GM18870 (cell line): ENCODE measurements around the gene C1R.
"Not testable (repeated sequence)": the region's sequence is repeated elsewhere in the genome, so short reads cannot be mapped to it uniquely, and the experiment has no call there.

Experiments used
- ATAC-seq: cut with Tn5 transposase; IDR thresholded peaks from one replicate; pipeline ENCODE4 v1.9.1; 2021; ENCODE audit warnings: moderate library complexity; ENCODE audit not compliant: unreplicated experiment

The C1R gene

DNA sequence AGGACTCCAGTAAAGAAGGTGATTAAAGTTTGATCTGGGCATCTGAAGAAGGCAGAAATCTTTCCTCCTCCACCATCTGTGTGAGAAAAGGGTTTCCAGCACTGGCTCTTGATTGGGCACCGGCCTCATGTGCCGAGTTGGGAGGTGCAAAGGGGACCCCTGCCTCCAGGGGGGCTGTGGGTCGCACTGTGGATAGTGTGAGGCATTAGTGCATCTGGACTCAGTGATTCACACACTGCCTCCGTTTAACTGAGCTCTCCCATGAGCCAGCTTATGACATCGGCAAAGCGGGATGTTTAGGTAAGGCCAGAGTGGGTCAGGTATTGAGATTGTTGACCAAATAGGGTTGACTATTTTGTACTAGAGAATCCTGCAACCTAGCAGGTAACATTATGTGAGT lies 22.9 kb downstream of the C1R start:
- no peak for ATAC-seq

DNA sequence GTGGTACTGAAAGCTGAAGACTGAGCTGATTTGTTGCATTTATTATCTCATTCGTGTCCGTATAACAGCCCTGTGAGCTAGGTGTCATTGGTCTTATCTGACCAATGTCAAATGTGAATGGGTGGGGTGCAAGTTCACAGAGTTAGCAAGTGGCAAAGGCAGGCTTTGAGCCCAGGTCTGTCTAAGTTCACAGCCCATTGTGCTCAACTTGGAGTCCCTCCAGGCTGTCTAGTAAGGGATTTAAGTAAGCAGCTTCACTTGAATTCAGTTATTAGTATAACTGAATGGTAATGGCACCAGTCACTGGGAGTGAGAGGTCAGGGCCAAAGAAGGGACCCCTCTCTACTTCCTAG lies 23.3 kb downstream of the C1R start:
- ATAC-seq = no peak

DNA sequence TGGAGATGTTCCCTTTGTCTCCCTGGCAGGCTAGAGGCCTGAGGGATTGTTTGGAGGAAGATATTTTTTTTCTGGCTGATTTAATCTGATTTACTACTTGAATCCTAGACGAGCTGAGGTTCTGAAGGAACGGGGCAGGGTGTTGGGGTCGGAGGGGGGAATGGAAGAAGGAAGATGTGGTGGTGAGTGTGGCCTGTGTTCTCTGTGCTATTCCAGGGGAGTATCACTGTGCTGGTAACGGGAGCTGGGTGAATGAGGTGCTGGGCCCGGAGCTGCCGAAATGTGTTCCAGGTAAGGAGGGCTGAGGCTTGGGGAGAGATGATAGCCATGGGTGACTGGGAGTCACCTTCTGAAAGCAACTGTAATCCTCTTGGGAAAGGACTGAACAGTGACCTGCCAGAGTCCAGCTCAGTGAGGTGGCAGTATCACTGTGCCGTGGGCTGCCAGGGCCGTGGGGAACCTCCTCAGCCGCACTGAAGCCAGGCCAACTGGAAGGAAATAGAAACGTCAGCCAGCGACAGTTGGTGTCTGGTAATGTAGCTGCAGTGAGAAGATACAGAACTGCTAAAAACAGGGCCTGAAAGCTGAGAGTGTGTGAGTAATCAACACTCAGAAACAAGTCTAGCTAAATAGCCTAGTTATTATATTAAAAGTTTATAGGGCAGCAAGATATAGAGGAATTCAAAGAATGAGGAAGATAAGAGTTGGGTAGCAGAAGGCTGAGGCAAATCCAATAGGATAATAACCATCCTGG lies 23.8 kb downstream of the C1R start:
- no peak for ATAC-seq

DNA sequence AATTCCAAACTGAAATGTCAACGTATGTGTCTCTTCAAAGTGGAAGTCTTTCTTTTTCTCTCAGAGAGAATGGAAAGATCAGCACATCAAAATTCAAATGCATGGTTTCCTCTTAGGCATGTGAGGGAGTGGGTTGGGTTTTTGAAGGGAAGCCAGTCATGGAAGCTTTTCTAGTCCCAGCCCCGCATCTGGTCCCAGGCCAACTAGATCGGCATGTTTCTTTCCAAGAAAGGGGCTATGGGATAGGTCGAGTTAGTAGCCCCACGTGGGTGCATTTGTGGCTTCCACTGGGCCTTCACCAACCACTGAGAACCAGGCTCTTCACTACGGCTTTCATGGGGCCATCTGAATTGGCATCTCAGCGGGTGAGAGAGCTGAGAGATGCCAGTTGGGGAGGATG lies 25.1 kb downstream of the C1R start:
- no peak for ATAC-seq

DNA sequence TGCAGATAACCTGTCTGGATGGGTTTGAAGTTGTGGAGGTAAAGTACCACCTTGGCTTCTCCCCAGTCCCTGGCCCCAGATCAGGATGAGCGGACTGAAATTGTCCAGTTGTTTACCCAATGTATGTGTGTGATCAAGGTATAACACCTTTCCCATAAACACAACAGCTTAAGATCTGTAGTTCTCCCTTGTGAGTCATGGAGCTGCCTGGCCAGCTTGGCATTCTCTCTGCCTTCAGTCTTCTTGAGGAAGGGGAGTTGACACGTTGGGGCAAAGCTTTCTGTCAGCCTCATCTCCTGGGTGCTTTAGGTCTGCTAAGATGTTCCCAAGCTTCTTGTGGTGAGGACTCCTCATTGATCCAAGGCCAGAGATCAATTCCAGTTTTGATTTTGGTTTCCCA lies 25.6 kb downstream of the C1R start:
- no peak for ATAC-seq

DNA sequence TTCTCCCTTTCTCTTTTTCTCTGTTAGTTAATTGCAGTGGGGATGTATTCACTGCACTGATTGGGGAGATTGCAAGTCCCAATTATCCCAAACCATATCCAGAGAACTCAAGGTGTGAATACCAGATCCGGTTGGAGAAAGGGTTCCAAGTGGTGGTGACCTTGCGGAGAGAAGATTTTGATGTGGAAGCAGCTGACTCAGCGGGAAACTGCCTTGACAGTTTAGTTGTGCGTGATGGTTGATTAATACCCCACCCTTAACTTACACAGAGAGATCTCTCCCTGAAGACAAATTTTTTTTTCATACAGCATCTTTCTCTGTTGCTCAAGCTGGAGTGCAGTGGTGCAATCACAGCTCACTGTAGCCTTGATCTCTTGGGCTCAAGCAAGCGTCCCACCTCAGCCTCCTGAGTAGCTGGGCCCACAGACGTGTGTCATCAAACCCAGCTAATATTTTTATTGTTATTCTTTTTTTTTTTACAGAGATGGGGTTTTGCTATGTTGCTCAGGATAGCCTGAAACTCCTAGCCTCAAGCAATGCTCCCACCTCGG lies 27.1 kb downstream of the C1R start:
- no peak for ATAC-seq

DNA sequence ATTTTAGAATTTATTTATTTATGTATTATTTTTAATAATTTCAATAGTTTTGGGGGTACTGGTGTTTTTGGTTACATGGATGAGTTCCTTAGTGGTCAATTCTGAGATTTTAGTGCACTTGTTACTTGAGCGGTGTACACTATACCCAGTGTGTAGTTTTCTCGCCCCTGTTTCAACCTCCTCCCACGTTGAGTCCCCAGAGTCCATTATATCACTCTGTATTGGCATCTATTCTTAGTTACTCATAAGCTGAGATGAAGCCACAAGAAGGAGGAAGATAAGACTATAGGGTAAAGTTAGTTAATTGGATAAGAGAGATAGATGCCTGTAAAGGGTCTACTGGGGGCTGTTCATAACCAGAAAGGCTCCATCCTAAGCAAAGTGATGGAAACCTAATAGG lies 27.7 kb downstream of the C1R start:
- no peak for ATAC-seq

DNA sequence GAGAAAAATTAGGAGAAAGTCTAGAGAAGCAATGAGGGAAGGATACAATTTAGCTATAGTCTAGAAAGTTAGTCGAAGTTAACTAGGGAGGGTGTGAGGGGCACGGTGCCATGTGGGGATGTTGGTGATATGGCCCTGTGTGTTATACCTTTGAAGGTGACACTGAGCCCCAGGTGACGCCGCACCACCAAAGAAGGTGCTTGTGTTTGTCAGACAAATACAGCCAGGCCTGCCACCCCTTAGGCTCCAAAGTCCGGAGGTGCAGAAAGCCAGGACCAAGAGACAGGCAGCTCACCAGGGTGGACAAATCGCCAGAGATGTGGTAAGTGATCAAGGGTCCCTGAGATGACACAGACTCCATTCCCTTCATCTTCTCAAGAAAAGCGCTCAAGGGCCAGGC lies 30.6 kb downstream of the C1R start:
- ATAC-seq = no peak

DNA sequence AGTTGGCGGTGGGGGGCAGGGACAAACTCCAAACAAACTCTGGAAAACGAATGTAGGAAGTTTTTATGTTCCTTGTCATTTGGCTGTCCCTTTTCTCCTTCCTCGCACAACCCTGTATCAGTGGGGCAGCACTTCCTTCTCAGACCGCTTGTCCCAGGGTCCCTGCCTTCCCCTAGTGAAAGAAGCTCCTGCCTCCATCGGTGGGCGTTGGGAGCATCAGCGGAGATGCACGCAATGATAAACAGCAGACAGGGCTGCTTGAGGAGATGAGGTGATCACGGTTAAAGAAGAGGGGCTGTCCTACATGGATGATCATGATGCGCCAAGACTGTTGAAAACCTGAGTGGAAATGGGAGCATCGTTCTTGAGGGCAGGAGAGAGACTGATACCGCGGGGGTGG lies 31.1 kb downstream of the C1R start:
- ATAC-seq = no peak

DNA sequence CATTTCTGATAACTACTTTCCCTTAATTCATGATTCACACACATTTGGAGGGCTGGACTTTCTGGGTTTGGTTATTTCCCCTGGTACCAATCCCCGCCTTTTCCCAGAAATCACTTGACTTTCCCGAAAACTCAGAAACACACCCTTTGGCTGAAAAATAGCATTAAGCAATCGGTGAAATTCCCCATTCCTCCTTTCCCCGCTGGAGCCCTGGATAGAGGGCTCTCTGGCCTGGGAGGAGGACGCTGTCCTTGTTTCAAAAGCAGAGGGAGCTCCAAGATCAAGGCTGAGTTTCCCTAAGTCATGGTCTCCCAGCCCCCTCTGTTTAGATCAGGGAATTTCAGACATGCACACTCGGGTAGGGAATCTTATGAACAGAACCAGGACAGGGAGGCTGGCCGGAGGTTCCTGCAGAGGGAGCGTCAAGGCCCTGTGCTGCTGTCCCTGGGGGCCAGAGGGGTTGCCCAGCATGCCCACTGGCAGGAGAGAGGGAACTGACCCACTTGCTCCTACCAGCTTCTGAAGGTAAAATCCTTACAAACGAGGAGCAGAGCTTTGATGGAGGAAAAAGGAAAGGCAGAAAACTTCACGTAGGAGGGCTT lies 31.8 kb downstream of the C1R start, which contains the start of gene C1S:
C1S (plus strand) TSS at position 366 of the 602 bp plus-strand sequence. CDS start 1,195 bp downstream, outside the sequence.
- no peak for ATAC-seq

DNA sequence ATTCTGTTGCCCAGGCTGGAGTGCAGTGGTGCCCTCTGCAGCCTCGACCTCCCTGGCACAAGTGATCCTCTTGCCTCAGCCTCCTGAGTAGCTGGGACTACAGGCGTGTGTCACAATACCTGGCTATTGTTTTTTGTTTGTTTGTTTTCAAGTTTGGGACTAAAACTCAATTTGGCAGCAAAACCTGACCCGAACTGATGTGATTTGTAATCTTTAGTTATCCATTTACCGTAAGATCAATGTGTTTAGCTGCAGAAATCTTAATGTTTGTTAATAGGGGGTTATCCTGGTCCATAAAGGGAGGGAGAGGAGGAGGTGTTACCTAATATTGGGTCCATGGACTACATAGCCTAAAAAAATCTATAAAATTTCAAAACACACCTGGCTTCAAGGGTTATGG lies 32.5 kb downstream of the C1R start:
- ATAC-seq = no peak

DNA sequence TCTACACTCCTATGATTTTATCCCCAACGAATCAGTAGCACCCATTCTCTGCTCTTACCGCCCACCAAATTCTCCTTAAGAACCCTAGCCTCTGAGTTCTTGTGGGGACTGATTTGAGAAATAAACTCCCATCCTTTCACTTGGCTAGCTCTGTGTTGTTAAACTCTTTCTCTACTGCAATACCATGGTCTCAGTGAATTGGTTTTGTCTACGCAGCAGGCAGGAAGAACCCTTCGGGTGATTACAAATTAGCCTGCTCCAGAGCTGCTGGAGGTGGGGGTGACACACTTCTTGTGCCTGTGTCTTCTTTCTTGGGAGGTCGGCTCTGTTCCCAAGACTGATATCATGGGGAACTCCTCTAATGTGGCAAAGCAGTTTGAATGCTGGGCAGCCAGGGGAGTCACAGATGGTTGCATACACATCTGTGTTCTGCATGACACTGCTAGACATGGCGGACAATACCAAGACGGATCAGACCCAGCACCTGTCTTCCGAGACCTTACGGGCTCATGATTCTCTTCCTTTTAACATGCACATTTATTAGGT lies 33.3 kb downstream of the C1R start:
- ATAC-seq = no peak

DNA sequence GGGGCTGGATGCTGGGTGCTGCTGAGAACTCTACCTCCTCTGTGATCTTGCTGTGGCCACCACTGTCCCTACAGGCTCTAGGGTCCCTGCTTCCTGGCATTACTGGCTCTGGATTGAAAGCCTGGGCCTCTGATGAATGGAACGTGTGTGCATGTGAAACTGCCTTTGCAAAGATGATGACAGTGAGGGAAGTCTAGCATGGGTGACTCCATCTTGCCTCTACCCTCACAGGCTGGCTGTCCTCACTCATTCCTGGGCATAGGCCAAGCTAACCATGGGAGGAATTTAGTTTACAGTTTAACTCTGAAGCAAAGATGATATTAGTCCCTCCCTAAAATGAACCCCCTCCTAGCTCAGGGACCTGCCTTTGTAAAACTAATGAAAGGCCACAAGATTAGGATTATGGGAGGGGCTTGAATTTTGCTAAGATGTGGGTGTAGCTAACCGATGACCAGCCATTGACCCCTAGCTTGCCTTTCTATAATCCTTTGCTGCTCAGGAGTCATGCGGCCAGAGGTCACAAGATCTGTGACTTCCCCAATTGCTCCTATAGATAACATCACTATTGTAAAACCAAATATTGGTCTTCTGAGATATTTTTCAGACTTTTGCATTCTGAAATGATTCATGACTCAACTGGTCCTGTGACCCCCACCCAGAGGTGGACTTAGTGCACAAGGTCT lies 33.9 kb downstream of the C1R start:
- ATAC-seq = no peak

DNA sequence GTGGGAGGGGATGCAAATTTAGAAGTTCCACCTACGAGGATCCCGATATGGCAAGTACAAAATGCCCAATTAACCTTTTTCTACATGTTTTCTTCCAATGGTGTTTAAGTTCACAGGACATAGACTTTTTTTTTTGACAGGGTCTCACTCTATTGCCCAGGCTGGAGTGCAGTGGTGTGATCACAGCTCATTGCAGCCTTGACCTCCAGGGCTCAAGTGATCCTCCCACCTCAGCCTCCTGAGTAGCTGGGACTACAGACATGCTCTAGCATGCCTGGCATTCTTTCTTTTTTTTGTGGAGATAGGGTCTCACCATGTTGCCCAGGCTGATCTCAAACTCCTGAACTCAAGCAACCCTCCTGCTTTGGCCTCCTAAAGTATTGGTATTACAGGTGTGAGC lies 36.5 kb downstream of the C1R start:
- not testable (repeated sequence) for ATAC-seq

DNA sequence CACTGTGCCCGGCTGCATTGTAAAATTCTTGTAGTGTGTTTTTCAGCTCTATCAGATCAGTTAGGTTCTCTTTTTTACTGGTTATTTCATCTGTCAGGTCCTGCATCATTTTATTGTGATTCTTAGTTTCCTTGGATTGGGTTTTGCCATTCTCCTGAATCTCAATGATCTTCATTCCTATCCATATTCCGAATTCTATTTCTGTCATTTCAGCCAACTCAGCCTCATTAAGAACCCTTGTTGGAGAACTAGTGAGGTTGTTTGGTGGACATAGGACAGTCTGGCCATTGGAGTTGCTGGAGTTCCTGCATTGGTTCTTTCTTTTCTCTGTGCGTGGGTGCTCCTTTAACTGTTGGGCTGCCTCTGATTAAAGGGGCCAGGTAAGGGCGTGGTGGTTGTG lies 37.3 kb downstream of the C1R start:
- ATAC-seq = no peak

DNA sequence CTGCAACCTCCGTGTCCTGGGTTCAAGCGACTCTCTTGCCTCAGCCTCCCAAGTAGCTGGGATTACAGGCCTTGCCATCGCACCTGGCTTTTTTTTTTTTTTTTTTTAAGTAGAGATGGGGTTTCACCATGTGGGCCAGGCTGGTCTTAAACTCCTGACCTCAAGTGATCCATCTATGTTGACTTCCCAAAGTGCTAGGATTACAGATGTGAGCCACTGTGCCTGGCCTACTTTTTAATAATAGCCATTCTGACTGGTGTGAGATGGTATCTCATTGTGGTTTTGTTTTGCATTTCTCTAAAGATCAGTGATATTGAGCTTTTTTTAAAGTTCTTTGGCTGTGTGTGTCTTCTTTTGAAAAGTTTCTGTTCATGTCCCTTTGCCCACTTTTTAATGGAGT lies 42.3 kb downstream of the C1R start:
- ATAC-seq = not testable (repeated sequence)

DNA sequence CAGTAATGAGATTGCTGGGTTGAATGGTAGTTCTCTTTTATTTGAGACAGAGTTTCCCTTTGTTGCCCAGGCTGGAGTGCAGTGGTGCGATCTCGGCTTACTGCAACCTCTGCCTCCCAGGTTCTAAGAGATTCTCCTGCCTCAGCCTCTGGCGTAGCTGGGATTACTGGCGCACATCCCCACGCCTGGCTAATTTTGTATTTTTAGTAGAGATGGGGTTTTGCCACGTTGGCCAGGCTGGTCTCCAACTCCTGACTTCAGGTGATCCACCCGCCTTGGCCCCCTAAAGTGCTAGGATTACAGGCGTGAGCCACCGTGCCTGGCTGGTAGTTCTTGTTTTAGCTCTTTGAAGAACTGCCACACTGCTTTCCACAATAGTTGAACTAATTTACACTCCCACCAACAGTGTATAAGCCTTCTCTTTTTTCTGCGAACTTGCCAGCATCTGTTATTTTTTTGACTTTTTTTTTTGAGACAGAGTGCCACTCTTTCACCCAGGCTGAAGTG lies 42.7 kb downstream of the C1R start:
- ATAC-seq = not testable (repeated sequence)

DNA sequence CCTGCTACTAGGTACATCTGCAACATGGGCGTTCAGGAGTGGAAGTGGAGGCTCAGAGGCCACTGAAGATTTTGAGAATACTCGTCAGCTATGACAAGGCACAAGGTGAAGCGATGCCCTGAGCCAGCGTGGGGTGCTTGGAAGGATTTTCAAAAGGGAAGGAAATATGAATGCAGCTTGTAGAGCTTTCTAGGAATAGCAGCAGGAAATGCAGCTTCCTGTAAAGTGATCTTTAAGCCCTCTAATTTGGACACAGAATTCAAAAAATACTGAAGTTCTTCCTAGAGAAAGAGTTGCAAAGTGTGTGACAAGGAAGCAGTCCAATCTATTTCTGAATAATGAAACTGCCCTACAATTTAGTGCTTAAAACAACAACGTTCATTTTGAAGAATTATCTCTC lies 44.9 kb downstream of the C1R start:
- no peak for ATAC-seq

DNA sequence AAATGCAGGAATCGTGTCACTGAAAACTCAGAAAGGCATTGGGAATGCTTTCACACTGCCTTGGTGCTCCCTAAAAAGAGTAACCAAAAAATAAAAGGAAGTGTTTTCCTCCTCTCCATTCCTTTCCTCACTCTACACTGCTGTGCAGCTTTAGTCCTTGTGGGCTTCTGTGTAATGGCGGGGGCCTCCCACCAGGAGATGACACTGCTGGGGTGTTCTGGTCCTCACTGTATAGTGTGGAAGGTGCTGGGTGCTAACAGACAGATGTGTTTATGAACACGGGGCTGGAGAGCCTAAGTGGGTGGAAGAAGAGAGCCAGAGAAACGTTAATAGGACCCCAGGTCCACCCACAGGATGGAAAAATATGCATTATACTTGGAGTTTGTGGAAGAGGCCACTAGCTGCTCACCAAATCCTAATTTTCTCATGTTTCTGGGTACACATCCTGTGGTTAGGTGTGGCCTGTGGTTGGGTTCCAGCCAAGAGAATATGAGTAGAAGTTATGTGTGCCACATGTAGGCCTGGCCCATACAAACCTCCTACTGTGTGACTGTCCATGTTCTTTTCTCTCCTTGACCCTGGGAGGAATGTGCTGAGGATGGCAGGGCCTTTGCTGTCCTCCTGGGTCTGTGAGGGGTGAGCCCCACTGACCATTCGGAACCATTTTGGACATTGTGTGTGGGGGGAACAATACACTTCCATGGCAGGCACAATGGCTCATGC lies 45.7 kb downstream of the C1R start:
- no peak for ATAC-seq

DNA sequence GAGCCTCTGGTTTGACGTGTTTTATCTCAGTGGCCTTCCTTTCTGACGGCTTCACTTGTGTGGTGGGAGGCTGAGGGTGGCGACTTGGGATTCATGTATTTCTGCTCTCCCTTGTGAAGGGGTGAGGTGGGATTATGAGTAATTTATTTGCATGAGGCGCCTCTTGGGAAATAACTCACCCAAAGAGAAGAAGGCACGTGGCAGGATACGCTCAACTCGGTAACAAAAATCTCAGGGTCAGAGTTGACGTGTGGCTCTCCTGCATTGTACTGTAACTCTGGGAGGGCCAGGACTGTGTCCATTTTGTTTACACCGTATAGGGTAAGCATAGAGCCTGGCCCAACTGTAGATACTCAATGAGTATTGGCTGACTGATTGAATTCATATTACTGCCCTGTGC lies 46.3 kb downstream of the C1R start:
- no peak for ATAC-seq

DNA sequence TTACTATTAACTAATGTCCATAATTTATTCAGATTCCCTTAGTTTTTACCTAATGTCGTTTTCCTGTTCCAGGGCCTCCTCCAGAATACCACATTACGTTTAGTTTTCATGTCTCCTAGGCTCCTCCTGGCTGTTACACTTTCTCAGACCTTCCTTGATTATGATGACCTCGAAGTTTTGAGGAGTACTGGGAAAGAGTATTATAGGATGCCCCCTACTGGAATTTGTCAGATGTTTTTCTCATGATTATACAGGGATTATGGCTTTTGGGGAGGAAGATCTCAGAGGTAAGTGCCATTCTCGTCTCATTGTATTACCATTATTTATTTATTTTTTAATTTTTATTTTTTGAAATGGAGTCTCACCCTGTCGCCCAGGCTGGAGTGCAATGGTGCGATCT lies 49.4 kb downstream of the C1R start:
- ATAC-seq = no peak
